Activated CD8-positive, alpha-beta memory T cell treated with anti-CD3 and anti-CD28 coated beads, Interleukin-2, amount 50 U/mL, for 4 hours (primary cell): Measurements from ENCODE around the gene RASA4B.
"Not testable (repeated sequence)": the region's sequence is repeated elsewhere in the genome, so short reads cannot be mapped to it uniquely, and the experiment has no call there.

Experiments used
- DNase-seq: peaks from one replicate; pipeline ENCODE4 v3.0.0-alpha.2; 2020

RASA4B gene

DNA sequence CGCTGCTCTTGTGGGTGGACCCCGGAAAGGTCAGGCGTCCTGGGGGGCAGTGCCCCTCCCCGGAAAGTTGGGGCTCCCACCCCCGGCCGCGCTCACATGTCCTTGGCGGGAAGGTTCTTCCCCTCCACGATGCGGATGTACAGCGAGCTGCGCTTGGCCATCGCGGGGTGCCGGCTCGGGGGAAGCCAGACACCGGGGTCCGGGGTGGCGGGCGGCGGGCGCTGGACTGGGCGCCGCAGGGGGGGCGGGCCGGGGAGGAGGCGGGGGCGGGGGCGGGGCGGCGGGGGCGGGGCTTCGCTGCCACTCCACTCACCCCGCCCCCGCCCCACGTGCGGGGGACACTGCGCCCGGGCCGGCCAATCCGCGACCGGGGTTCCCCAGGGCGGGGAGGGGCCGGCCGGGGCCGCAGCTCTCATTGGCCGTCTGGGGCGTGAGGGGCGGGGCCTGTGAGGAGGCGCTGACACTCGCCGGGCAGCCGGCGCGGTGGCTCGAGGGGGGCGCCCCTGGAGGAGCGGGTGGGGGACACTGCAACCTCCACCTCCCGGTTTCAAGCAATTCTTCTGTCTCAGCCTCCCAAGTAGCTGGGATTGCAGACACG lies at the start of gene RASA4B:
Gene RASA4B (minus strand): TSS at position 228 of the 598 bp plus-strand sequence. CDS start 67 bp downstream, at position 161.
- not testable (repeated sequence) for DNase-seq

DNA sequence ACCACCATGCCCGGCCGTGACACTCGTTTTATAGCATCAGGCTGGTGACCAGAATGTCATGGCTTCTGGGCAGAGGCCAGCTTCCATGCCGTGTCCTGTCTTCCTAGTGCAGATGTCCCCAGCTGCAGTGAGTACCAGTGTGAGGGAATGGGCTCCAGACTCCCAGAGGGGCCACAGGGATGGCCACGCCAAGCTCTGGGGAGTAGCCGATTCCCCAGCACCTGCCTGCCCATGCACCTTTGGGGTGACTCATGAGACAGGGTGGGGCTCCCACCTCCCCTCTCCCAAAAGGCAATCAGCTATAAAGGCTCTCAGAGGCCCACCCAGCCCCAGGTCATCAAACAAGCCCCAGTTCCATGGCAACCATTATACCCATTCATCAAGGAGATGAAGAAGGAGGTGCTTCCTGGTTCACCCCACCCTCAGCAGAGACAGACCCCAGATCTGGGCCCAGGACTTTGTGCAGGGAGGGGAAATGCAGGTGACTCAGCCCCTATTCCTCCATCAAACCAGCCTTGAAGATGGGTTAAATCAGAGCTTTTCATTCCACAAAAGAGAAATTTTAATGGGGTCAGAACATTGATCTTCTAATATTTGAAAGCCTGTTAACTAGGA lies 33.3 kb upstream of the RASA4B start, which contains the start of gene SPDYE2:
Gene SPDYE2 (plus strand): TSS at position 419 of the 615 bp plus-strand sequence. CDS start 2,030 bp downstream, outside the sequence.
- not testable (repeated sequence) for DNase-seq

DNA sequence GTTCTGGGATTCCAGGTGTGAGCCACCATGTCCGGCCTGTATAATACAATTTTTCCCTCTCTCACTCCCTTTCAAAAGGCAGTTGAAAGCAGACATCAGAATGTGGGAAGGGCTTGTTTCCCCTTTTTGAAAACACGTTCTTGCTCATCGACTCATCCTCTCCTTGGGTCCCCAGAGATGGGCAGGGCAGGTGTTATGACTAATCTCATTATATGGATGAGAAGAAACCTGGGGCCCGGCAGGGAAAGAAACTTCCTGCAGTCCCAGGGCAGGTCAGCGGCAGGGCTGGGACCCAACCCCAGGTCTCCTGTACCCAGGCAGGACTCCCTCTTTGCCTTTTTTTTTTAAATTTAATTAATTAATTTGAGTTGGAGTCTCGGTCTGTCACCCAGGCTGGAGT lies 28.8 kb upstream of the RASA4B start:
- DNase-seq: not testable (repeated sequence)

DNA sequence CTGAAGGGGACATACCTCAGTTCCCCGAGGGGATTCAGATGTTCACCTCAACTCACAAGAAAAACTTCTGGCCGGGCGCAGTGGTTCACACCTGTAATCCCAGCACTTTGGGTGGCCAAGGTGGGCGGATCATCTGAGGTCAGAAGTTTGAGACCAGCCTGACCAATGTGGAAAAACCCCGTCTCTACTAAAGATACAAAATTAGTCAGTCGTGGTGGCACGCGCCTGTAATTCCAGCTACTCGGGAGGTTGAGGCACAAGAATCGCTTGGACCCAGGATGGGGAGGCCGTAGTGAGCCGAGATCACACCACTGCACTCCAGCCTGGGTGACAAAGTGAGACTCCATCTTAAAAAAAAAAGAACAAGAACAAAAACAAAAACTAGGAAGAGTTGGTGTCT lies 27.7 kb upstream of the RASA4B start:
- DNase-seq: not testable (repeated sequence)

DNA sequence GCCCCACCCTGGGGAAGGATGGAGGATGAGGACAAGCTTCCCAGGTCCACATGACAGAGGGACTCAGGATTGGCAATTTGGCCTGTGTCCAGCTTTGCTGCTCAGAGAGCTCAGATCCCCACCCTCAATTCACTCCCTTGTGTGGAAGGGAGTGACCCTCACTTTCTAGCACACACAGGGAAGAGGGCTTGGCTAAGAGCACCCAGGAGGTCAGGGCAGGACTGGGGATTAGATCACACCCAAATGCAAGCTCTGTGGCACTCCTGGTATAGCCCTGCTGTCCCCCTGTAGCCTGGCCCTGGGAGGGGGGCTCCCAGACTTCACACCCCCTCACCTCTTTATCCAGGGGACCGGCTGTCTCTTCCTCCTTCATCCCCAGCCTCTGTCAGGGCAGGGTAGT lies 26.8 kb upstream of the RASA4B start:
- DNase-seq: not testable (repeated sequence)

DNA sequence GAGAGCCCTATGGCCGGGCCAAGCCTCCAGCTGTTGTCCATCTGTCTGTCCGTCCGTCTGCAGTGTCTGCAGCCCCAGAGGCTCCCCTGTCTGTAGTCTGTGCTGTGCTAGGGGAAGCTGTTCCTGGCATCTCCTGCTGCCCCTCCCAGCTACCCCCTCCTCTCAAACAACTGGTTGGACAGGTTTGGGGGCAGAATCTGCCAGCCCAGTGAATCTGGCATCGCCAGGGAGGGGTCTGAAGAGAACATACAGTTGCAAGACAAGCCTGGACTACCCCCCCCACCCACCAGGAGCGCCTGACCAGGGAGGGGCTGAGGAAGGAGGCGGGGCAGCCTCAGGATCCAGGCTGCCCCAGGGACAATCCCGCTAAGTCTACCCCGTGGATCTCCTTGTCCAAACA lies 26.0 kb upstream of the RASA4B start, which contains the start of gene UPK3BL2:
Gene UPK3BL2 (minus strand): TSS at position 101 of the 400 bp plus-strand sequence. CDS start 60 bp downstream, at position 41.
- DNase-seq: not testable (repeated sequence)

DNA sequence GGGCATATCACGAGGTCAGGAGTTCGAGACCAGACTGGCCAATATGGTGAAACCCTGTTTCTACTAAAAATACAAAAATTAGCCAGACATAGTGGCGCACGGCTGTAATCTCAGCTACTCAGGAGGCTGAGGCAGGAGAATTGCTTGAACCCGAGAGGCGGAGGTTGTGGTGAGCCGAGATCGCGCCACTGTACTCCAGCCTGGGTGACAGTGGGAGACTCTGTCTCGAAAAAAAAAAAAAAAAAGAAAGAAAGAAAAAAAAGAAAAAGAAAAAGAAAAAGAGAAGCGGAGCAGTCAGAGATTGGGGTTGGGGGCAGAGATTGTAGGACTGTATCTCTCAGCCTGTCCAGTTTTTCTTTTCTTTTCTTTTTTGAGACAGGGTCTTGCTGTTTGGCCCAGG lies 25.2 kb upstream of the RASA4B start:
- not testable (repeated sequence) for DNase-seq

DNA sequence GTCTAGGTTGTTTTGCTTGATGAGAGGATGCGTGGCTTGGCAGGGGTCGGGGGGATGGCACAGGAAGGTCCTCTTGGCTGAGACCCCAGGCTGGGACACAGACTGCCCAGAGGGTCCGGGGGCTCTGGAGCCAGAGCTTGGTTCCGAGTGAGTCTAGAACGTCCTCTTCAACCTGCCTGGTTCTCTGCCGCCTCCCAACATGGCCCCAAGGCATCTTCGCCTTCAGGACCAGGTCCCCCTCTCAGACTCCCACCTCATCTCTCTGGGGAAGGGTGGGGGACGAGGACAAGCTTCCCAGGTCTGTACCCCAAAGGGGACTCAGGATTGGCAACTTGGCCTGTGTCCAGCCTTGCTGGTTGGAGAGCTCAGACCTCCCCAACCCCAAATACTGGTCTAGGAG lies 24.5 kb upstream of the RASA4B start:
- DNase-seq: not testable (repeated sequence)

DNA sequence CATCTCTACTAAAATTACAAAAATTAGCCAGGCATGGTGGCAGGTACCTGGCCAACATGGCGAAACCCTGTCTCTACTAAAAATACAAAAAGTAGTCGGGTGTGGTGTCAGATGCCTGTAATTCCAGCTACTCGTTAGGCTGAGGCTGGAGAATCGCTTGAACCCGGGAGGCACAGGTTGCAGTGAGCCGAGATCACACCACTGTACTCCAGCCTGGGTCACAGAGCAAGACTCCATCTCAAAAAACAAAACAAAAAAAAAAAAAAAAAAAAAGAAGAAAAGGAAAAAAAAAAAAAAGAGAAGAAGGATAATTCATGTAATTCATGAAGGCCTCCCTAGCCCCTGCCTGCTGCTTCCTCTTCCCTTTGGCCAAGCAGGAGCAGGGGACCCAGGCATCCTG lies 23.0 kb upstream of the RASA4B start:
- DNase-seq: not testable (repeated sequence)

DNA sequence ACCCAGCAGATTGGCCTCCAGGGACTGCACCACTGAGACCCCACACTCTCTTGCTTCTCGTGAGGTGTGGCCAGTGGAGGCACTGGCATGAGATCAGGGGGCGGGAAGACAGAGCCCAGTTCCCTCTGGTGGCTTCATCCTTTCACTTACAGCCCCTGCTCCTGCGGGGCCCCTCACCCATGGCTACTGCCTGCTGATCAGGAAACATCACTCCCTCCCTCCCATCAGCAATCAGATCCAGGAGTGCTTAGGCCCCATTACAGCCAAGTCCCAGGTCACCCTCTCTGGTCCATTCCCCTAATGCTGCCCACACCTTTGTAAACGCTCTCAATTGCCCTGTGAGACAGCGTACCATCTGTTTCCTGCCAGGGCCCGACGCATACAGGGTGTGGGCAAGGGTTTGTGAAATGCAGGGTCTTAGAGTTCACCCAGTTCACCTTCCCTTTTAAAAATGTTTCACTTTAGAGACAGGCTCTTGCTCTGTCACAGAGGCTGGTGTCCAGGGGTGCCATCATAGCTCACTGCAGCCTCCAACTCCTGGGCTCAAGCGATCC lies 17.6 kb upstream of the RASA4B start:
- not testable (repeated sequence) for DNase-seq

DNA sequence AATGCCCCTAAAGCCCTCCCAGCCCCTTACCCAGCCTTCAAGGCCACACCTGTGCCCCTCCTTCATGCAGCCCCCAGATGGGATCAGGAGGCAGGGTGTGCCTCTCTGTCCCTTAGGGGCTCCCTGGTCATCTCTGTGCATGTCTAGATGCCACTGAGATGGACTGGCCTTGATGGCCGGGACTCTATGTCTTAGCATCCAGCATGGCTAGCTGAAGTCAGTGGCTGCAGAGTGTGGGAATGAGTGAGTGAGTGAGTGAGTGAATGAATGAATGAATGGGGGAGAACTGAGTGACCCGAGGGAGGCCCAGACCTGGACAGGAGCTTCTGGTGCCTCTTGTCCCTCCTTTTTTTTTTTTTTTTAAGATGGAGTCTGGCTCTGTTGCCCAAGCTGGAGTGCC lies 14.6 kb upstream of the RASA4B start:
- DNase-seq: not testable (repeated sequence)

DNA sequence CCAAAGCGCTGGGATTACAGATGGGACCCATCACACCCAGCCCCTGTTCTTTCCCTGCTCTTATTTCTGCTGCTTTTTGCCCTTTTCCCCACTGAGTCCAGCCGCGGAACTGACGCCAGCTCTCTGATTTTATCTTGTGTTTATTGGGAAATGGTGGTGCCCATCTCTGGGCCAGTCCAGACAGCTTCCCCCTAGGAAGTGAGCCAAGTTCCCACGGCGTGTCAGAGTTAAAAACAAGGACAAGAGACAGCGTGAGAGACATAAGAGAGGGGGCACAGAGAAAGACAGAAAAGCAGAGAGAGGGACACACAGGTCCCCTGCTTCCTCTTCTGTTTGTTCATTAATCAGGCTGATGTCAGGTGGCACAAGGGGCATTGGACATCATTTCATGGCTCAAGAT lies 14.0 kb upstream of the RASA4B start:
- not testable (repeated sequence) for DNase-seq

DNA sequence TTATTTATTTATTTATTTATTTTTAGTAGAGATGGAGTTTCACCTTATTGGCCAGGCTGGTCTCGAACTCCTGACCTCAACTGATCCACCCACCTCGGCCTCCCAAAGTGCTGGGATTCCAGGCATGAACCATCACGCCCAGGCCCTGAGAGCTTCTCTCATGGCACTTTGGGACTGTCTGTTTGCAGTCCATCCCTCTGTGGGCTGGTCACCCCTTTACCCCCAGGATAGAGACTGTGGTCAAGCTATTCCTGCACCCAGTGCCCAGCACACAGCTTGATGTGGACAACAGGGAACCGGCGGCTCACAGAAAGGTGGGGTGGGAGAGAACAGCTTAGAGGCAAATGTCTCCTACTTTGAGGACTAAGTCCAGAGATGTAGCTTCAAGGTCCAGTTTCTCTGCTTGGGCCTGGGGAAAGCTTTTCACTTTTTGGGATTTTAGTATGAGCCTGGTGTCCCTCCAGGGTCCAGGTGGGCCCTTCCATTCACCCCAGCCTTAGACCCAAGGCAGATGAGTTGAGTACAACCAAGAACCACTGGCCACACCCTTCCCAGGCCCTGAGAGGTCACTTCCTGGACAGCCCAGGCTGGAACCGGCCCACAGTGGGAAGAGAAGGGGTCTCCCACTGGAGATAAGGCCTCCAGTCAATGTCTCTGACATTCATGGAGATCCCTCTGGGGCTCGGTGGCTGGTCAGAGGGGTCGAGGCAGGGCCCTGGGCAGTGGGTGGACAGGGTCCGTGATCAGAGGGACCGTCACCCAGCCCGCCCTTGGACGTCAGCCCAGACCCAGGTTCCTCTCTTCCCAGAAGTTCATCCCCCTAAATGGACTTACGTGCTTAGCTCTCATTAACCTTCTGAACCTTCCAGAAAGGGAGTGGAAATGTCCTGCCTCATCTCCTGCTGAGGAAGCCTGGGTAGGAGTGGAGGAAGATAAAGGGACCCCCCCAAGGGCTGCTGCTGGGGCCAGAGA lies 10.5 kb upstream of the RASA4B start:
- DNase-seq: not testable (repeated sequence)

DNA sequence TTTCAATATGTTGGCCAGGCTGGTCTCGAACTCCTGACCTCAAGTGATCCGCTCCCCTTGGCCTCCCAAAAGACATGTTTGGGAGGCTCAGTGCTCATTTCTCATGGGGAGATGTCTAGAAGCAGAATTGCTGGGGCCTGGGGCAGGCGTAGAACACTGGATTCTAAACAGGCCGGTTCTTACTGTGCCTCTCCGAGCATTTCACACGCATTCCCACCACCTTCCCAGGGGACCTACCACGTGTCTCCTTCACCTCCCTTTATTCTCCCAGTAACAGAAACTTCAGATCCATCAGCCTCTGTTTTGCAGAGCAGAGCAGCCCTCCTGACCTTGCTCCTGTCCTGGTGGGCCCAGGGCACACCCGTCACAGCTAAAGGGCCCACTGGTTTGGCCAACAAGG lies 9.6 kb upstream of the RASA4B start:
- DNase-seq: not testable (repeated sequence)

DNA sequence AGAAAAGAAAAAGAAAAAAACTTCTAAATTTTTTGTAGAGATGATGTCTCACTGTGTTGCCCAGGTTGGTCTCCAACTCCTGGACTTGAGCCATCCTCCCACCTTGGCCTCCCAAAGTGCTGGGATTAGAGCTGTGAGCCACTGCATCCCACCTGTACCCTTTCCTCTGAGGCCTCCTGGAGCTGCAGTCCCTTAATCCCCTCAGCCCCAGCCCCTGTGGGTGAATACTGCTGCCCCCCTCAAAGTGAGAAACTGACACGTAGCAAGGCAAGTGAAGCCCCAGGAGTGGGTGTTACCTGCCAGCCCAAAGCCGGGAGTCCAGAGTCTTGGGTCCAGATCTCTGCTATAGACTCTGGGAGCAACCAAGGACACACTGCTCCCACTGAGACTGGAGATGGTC lies 7.2 kb upstream of the RASA4B start:
- DNase-seq: not testable (repeated sequence)

DNA sequence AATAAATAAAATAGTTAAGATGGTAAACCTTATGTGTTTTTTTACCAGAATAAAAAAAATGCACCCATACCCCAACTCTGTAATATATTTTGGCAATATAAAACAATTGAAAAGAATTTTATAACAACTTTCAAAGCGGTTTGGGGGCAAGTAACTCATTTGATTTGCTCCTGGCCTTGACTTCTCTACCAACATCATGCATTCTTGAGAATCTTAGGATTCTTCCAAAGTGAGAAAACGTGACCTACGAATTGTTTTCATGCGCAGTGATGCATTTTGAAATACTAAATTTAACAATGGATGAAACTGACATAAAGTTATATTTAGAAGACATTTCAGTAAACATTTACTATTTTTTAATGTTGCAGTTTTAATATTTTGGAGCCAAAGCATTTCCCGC lies 3.2 kb upstream of the RASA4B start:
- not testable (repeated sequence) for DNase-seq

DNA sequence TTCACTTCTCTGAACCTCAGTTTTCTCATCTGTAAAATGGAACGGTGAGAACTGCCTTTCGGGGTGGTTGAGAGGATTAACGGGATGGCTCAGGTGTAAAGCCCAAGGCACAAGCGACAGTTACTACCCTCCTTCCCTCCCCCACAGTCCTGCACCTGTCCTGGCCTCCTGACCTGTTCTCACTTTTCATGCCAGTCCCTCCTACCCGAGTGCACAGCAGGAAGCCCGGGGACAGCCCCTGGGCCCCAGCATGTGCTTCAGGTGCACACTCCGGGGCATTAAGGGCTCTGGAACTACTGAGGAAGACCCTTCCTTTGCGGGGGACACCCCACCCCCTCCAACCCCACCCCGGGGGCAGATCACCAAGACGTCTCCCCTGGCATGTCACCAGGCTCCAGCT lies 626 bp downstream of the RASA4B start:
- not testable (repeated sequence) for DNase-seq

DNA sequence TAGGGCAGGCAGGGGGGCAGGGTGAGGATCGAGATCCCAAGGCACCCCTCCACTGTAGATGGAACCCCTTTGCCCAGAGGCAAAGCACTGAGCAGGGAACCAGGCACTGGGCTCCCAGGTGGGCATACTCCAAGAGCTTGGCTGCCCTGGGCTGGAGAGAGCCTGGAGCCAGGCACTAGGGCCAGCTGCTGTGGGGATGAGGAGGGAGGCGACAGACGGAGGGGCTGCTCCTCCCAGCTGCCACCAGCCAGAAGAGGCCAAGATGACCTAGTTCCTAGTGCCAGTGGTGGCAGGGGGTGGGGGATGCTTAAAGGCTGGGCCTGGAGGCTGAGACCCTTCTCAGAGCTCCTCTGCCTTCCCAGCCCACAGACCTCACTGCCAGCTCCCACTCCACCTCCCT lies 1.7 kb downstream of the RASA4B start:
- DNase-seq: not testable (repeated sequence)

DNA sequence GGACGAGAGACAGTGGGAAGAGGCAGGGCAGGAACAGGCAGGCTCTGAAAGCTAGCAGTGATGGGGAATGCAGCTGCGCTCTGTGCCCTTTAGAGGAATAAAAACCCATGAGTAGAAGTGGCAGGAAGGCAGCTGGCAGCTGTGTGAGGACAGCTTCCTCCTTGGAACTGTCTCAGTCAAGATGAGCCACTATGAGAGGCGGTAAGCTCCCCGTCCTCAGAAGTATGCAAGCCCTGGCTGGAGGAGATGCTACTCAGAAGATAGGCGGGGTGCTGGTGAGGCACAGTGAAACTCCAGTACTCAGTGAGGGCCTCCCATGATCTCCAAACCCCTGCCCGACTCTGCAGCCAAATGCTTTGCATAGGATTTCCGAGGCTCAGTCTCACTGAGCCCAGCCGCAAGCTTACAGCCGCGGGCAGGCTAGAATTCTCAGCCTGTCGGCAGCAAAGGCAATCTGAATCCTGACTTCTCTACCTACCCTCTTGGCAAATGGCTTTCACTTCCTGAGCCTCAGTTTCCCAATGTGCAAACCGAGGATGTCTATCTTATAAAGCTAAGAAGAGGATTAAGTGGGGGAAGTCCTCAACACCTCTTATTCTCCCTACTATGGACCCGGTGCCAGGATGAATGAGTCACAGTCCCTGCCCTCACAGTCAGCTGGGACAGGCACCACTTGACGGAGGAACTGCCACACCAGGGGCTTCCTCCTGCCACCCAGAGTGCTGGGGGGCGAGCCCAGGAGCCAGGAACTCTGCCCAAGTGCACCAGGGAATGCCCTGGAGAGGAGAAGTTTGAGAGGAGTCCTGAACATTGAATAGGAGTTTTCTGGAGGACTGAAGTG lies 2.5 kb downstream of the RASA4B start:
- not testable (repeated sequence) for DNase-seq

DNA sequence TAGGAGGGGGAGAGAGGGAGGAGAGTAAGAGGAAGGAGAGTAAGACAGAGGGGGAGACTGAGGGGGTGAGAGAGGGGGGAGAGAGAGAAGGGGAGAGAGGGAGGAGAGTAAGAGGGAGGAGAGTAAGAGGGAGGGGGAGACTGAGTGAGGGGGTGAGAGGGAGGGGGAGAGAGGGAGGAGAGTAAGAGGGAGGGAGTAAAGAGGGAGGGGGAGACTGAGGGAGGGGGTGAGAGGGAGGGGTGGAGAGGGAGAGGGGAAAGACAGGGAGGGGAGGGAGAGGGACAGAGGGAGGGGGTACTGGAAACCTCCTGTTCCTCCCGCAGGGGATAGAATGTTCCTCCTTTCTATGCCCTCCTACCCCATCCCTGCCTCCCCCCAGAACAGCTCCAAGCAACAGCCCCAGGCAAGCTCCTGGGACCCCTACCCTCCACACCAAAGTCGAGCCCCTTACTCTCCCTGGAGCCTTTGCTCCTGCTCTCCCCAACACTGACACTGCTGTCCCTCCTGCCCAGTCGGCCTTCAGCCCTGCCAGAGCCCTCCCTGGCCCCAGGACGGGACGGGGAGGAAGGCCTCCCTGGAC lies 4.8 kb downstream of the RASA4B start:
- DNase-seq: not testable (repeated sequence)

DNA sequence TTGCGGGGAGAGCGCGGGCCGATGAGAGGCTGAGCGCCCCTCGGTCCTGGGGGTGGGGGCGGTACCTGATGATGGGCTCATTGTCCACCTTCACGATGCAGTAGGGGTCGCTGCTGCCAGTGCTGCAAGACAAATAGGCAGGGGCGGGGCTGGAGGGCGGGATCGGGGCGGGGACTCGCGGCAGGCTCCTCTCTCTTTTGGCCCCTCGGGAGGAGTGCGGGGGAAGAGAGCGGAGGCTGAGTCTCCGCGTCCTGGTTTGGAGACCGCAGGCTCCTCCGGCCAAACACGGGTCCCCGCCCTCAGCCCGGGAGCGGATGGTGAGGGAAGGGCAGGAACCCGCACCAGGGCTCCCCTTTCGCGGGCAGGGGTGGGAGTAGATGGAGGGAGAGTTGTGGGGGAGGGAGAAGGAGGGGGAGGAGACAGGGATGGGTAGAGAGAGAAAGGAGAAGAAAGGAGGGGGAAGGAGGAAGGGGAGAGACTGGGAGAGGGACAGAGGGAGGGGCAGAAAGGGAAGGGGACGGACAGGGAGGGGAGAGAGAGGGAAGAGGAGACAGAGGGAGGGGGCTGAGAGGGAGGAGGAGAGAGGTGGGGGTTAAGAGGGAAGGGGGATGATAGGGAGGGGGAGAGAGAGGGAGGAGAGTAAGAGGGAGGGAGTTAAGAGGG lies 5.6 kb downstream of the RASA4B start:
- not testable (repeated sequence) for DNase-seq
